ENCODE results near the gene MICU1.
"Not testable (repeated sequence)": the region's sequence is repeated elsewhere in the genome, so short reads cannot be mapped to it uniquely, and the experiment has no call there.

Gene MICU1

DNA sequence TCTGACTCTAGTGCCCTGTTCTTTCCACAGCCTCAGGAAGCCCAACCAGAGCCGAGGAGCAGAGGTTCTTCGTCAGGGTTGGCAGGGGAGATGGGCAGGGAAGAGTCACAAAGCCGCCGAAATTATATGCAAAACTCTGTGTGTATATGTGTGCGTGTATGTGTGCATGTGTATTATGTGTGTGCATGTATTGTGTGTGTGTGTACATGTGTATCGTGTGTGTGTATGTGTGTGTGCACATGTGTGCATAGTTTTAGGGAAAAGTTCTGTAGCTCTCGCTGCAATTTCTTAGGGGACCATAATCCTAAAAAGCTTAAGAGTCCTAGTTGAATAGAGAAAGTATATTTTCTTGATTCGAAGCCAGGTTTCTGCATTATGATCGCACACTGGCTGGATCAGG is 288.2 kb downstream of the MICU1 start:
- no peak for DNase-seq

DNA sequence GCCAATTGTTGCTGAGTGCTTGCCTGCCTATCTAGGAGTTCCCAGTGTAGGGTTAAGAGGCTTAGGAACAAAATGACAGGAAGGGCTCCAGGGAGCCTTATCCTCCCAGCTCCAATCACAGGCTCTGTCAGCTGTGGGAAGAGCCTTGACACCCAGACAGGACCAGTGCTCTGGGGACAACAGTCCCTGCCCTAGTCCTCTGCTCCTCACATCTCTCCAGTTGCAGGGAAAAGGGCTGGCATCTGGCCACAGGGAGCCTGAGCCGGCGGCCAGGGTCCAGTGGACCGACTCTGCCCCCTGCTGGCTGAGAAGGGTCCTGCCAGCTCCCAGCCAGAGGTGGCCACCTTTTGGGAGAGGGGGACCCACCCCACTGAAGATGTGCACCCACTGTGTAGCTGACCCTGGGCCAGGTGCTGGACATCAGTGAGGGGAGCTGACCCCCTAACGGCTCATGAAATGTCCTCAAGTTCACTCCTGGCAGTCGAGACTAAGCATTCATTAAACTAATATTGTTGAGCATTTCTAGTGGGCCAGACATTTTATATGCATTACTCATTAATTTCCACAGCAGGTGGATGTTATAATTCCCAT is 288.7 kb downstream of the MICU1 start:
- DNase-seq = peak; percentile 65 to 67

DNA sequence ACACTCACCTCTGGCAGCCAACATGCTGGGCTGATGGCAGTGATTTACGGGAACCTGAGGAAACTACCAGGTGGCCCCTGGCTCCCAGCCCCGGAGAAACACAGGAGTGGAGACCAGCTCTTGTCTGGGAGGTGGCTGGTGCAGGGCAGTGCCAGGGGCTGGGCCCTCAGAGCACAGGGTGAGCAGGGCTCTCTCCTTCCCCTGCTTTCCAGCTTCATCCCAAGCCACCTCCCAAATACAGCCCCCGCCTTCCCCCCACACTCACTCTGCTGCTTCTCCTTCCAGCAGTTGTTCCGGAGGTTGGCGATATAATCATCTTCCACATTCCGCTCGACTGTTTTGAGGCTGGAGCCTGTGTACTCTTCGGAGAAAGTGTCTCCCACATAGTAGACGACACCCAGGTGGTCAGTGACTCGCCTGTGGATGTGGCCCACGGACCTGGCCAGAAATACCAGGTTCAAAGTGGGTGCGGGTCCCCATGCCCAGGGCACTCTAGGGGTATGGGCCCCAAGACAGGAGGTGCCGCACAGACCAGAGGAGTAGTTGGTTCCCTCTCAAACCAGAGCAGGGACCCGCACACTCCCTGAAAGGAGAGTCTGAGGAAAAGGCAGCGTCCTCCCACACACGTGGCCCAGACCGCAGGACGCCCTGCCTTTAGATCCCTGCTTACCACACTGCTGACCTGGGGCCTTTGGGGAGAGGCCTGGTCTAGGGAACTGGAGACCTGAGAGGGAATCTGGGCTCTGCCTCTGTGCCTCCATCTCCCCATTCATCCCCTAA is 289.4 kb downstream of the MICU1 start:
- no peak for DNase-seq

DNA sequence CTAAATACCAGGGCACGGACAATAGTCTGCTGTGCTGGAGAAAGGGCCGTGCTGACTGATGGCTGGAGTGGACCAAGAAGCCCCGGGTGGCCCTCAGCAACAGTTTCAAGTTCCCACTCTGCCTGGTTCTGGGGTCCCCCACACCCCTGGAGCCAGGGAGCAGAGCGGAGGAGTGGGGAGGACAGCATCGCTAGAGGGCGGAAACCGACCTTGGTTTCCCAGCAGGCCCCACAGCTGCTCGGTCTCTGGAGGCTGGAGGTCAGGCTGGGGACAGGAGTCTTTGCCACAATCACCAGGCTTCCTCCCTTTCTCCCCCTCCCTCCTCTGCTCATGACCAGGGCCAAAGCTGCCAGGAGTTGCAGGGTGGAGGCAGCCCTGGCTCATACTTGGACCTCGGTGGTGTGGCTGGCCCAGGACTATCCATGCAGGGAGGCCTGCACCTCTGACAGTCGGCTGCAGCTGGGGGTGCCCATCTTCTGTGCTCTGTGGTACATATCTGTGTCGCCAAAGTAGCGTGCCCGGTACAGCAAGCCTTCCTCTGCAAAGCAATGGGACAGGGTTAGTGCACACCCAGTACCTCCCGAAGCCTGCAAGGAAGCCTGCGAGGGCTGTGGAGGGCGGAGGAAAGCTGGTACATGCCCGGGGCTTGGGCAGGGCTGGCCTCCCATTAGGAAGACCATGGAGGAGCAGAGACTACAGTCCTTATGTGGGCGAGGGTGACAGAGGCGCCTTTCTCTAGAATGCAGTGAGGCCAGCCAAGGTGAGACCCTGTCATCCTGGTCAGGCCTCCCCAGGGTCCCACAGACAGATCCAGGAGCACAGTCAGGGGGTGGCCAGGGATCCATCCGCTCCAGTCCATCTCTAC is 290.3 kb downstream of the MICU1 start:
- peak; percentile 45 to 52 for DNase-seq

DNA sequence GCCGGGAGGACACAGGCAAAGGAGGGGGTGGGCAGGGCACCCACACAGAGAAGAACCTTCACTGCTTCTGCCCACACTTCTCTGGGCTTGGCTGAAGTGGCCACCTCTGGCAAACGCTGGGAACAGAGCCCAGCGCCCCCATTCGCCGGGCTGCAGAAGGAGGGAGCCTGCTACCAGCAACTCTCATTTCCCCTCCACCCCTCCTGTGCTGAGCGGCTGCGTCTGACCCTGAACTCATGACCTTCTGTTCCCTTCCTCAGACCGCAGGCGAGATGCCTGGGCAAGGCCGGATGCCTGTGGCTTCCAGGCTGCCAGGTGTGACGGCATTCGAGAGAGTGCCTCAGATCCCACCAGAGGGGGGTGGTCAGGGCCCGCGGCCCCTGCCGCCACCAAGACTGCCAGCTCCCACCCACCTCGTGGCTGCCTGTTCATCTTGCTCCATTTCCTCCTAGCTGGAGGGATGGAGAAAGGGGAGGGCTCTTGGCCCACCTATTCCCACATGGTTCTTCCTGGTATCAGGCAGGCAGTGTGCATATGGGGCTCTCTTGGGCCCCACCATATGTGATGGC is 291.0 kb downstream of the MICU1 start:
- DNase-seq = peak; percentile 87 to 89

DNA sequence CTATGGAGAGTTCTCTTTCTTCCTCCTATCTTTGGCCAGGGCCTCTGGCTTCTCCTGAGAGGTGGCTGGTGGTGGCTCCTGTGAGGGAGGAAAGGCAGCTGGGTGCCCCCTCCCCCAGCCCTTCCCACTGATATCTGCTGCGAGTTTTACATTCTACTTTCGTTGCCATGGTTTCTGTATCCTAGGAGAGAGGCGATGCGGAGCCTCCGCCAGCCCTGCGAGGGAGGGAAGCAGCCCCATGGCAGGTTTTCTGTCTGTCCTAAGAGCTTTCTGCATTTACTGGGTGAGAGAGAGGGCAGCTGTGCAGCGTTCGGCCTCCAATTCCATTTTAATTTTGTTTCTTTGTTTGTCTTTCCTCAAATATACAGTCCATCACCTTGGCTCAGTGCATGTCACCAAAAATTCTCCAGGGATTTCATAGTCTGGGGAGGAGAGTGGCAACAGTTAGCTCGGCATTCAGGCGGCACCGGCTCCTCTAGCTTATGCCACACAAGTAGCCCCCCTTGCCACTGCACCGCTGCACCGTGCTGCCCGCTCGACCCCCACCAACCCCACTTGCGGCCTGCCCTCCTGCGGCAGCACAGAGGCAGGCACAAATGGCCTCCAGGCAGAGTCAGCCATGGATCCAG is 291.6 kb downstream of the MICU1 start:
- DNase-seq = no peak

DNA sequence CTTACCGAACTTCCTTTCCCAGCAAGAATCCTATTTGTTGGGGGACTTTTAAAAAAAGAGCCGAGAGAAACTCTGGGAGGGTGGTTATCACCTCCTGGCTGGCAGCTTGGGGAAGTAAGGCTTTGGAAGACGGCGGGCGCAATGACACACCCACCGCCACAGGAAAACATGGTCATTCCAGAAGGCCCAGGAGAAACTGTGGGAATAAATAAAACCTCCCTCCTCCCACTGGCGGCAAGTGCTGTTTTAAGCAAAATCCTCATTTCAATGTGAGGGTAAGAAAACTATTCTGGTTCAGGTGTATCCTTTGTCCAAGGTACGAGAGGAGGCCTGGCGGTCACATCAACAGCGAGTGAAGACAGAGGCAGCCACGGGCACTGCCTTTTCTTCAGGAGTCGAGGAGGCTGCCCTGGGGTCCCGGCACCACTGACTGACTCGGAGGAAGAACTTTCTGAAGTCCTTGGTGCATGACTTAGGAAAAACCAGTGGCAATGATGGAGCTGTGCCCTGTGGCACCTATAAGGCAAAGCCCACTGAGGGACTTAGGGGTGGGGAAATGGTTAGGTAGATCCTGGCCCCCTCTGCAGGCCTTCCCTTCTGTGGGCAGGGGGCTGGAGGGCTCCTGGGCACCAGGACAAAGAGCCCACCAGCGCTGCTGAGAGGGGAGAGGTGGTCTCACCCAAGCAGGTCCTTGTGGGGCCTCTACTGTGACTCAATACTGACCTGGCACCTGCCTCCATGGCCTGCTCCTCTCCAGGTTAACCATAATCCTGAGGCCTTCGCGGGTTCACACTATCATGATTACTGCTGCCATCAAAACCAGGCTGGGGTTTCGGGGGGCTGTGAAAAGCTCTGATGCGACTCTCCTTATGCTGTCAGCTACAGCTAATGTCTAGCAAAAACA is 292.5 kb downstream of the MICU1 start:
- DNase-seq = no peak

DNA sequence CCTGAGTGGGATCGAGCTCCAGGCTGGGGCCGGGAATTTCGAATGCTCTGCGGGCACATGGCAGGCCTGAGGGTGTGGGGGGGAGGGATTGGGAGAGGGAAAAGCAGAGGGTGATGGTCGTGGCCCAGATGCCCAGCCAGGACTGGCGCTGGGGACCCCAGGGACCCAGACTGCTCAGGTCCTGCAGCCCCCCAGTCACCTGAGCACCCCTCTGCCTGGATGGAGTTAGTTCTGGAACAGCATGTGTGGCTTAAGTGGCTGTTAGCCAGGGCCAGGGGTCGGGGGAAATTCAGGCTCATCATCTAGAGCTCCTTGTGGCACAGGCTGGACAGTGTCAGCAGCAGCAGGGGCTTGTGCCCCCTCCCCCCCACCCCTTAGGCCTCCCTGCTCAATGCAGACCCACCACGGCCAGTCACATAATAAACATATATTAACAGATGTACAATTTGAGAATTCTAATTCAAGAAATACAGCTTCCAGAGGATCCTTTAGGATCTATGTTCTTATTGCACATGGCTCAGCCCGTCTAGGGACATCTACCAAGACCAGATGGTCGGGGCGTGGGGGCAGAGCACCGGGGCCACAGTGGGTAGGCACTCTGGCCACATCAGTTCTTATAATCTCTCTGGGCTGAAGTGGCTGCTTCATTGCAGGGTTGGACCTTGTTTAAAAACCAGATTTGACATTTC is 293.3 kb downstream of the MICU1 start:
- DNase-seq = no peak

DNA sequence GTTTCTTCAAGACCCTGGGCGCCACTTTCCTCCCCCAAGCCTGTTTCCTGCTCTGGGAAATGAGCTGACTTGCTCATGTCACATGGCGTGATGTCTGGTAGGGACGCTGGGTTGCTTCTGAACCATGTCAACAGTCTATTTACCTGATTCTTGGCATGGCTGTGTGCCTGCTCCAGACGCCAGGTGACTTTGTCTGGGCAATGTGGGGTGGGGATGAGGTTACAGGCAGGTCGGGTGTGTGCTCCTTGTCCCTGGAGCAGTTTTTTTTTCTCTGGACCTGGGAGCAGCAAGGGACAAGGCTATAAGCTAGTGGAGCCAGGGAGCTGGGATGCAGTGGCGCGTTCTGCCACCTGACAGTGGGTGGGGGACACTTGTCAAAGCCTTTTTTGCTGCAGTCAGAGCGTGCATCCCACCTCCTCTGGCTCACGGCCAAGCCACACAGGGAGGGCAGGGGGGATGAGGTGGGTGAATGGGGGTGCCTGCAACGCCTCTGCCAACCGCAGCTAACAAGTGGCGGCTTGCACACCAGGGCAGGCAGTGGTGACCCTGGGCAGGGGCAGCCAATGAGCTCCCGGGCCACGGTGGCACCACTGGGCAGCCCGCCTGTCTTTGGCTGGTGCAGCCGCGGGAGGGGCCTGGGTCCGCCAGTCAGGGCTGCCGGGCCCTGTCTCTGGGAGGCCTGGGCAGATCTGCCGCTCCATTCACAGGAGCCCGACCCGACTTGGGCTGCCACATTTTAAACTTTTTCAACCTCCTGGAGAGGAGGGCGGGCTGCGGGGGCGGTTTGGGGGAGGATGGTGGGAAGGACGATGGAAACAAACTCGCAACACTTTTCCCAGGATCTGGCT is 294.1 kb downstream of the MICU1 start:
- peak; percentile 92 to 97 for DNase-seq

DNA sequence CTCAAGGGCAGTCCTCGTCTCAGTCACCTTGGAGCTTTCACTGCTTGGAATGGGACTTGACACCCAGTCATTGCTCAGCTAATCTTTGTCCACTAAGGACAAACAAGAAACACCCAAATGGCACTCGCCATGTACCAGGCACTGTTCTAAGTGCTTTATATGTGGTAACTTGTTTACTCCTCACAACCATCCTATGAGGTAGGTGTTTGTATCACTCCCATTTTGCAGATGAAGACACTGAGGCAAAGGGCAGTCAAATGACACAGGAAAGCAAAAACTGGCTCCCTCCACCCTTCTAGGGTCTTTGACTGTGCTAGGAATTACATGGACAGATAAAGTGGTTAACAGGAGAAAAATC is 295.8 kb downstream of the MICU1 start:
- DNase-seq = no peak

DNA sequence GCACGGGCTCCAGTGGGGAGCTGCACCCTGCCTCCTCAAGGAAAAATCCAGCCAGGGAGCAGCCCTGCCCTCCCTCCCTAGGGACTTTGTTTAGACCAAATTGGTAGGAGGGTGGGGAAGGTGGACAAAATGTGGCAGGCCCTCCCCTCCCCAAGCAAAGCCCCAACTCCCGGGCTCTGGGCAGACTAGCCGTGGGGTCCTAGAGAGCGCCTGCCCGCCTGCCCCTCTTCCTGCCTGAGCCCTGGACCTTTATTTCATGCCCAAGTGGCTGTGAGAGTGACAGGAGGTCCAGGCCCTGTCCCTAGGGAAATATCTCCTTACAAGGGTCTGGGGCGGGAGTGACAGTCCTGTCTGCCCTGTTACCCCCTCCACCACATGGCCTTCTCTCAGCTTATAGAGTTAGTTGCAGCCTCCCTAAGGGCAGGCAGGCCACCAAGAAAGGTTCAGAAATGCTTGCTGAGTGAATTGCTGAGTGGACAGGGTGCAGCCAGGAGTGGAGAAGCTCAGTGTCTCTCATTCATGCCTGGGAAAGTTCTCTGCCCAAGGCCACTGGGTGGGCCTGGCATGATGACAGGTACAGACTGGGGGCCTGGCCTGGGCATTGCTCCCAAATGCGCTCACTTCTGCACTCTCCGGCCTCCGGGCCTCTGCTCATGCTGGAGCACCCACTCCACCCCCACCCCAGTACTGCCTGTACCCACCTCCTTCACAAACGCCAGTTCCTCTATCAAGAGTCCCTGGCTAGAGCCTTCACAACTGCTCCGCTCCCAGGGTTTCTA is 296.4 kb downstream of the MICU1 start:
- no peak for DNase-seq

DNA sequence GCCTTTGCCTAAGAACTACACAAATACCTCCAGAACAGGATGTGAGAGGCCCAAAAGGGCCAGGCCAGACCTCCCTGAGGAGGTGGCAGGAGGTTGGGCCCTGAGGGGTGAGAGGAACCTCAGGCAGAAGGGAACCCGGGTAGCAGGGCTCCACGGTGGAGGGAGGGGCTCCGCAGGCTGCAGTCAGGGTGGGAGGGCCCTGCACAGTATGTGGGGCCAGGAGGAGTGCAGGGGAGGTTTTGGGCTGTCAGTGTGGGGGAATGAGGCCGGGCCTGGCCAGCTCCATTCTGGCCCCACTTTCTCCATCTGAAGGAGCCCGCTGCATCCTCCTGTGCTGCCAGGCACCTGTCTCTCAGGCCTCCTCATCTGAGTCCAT is 297.1 kb downstream of the MICU1 start:
- no peak for DNase-seq

DNA sequence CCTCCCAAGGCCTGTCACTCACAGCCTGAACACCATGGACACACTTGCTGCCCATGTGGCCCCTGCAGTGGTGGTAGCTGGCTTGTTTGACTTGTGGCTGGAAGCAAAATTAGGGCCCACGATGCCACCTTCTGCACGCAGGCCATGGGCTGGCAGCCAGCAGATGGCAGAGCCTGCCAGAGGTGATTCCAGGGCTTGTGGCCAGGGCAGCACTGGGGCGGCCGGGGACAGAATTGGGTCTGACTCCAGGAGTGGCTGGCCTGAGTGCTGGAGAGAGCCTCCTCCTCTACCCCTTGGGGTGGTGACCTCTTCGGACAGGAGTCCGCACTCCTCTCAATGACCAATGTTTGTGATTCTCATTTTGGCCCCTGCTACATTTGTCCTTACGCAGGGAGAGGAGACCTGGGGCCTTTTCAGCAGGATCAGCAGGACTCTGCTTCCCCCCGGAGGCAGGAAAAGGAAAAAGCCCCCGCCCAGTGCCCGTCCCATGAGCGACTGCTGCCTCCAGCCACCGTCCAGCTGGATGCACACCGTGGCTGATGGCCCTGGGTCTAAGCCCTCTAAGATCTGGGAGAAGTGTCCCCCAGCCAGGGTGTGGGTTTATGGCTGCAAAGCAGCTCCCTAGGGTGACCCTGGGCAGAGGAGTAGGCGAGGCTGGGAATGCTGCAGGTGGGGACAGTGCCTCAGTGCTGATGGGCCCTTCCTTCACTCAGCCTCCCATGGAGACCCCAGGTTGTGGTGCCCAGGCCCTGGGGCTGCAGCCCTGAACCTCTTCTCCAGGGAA is 297.6 kb downstream of the MICU1 start:
- DNase-seq = no peak

DNA sequence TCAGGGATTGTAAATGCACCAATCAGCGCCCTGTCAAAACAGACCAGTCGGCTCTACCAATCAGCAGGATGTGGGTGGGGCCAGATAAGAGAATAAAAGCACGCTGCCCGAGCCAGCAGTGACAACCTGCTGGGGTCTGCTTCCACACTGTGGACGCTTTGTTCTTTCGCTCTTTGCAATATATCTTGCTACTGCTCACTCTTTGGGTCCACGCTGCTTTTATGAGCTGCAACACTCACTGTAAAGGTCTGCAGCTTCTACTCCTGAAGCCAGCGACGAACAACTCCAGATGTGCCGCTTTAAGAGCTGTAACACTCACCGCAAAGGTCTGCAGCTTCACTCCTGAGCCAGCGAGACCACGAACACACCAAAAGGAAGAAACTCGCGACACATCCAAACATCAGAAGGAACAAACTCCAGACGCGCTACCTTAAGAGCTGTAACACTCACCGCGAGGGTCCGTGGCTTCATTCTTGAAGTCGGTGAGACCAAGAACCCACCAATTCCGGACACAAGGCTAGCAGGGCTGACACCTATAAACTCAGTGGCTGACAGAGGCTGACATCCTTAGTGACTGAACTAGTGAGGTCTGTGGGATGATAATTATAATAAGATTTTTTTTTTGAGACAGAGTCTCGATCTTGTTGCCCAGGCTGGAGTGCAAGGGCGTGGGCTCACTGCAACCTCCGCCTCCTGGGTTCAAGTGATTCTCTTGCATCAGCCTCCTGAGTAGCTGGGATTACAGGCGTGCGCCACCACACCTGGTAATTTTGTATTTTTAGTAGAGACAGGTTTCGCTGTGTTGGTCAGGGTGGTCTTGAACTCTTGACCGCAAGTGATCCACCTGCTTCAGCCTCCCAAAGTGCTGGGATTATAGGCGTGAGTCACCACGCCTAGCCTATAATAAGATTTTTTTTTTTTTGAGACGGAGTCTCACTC is 298.9 kb downstream of the MICU1 start:
- DNase-seq = peak; percentile 82

DNA sequence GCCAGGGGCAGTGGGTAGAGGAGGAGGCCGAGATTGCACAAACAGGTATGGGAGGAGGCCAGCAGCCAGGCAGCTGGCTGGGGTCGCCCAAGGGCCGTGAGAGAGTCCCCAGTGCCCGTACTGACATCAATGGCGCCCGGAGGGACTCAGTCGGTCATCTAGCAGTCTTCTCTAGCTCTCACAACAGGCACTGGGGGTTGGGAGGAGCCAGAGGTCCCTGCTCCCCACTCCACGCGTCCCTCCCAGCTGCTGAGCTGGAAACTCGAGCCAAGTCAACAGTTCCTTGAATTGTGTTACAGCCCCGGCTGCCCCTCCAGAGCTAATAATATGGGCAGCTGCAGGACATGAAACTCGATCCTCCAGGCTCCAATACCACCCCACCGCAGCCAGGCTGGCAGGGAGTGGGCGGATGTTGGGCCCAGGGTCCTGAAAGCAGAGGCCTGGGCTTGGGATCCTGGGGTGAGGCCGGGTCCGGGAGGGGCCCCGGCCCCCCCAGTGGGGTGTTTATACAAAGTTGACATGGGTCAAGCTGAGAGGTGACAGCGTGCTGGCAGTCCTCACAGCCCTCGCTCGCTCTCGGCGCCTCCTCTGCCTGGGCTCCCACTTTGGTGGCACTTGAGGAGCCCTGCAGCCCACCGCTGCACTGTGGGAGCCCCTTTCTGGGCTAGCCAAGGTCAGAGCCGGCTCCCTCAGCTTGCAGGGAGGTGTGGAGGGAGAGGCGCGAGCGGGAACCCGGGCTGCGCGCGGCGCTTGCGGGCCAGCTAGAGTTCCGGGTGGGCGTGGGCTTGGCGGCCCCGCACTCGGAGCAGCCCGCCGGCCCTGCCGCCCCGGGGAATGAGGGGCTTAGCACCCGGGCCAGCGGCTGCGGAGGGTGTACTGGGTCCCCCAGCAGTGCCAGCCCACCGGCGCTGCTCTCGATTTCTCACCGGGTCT is 300.4 kb downstream of the MICU1 start:
- DNase-seq = not testable (repeated sequence)

DNA sequence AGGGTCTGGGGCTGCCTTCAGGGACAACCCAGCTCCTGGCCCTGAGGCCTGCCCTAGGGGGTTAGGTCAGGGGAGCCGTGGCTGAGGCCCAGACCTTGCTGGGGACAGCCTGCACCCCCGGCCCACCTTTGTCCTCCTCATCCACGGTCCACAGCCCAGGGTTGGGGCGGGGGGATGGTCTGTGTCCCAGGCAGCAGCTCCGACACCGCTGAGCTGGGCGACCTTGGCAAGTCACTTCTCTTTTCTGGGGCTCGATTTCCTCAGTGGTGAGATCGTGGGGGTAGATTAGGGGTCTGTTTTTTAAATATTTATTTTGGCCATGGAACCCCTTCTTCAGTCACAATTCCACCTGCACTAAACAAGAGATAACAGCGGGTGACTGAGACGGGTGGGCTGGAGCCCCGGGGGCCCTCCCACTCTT is 302.1 kb downstream of the MICU1 start:
- DNase-seq = no peak
